HCT116 (cell line): ENCODE results near the gene FEV. TPM values are rescaled to one million over a fixed set of nuclear protein-coding genes. Genes with fewer than 3 reads are reported as not detected.

Experiments
- ATAC-seq: fragments of 200-7000 bp; cut with Tn5 transposase; 2 replicates; pipeline ENCODE4 v1.9.1; 2020; ENCODE audit warnings: mild to moderate bottlenecking, moderate library complexity
- BruUV-seq: library from RNA; stranded (reverse); fragments of 400-500 nt; replicated peaks from 2 replicates; lab custom pipeline; 2021; lab: Mats Ljungman, UMichigan
- CTCF ChIA-PET: fragments of 300-600 bp; sonication (Branson Sonifier 250); formaldehyde crosslinking; loops from one replicate; lab custom pipeline; 2021; ENCODE audit warnings: antibody characterized with exemption; lab: Charles Lee
- POLR2A ChIA-PET: fragments of 300-600, 350-600 bp; sonication (Branson Sonifier 250); formaldehyde crosslinking; loops from one replicate; lab custom pipeline; 2021; ENCODE audit warnings: antibody characterized with exemption; lab: Charles Lee
- RAD21 ChIA-PET, 2 experiments: fragments of 300-600 bp; sonication (Branson Sonifier 250); formaldehyde crosslinking; loops; one replicate each; lab custom pipeline; 2023; ENCODE audit warnings: low total read pairs in 2 of 2; ENCODE audit not compliant: uncharacterized antibody in 2 of 2, unreplicated experiment in 2 of 2, low non-redundant PET in 1 of 2; lab: Charles Lee
- DNase-seq: peaks from one replicate; pipeline ENCODE4 v3.0.0-alpha.2; 2010; ENCODE audit warnings: low read depth, low spot score
- H2AFZ ChIP-seq: fragments of 200-600 bp; shearing (Covaris generic), sonication (generic); 2 replicates; pipeline ENCODE4 v1.6.1; 2017; ENCODE audit warnings: low read depth, mixed run types, mixed read lengths, antibody characterized with exemption, low read length; ENCODE audit not compliant: poor library complexity, severe bottlenecking
- H3K27ac ChIP-seq: 2 replicates; pipeline ENCODE4 v1.5.1; 2012; ENCODE audit warnings: low read depth, low read length
- H3K27me3 ChIP-seq: fragments of 200-600 bp; sonication (generic); 2 replicates; pipeline ENCODE4 v1.6.1; 2016; ENCODE audit warnings: mixed run types, low read length, mixed read lengths; ENCODE audit not compliant: insufficient read depth
- H3K36me3 ChIP-seq, 2 experiments: fragments of 200-500 bp in 1 of 2; fragments of 200-600 bp in 1 of 2; sonication (Bioruptor generic) in 1 of 2; sonication (generic) in 1 of 2; 2 replicates each; pipeline versions ENCODE4 v1.5.1 to v1.6.1; 2014 to 2016; ENCODE audit warnings: low read length in 2 of 2, inconsistent platforms in 1 of 2, mixed read lengths in 1 of 2, mixed run types in 1 of 2; ENCODE audit not compliant: insufficient read depth in 2 of 2, control insufficient read depth in 1 of 2
- H3K4me1 ChIP-seq, 2 experiments: fragments of 200-600 bp in 1 of 2; sonication (generic) in 1 of 2; 2 replicates each; pipeline versions ENCODE4 v1.5.1 to v1.6.1; 2012 to 2017; ENCODE audit warnings: low read length in 2 of 2, inconsistent platforms in 1 of 2, mild to moderate bottlenecking in 1 of 2, mixed read lengths in 1 of 2, mixed run types in 1 of 2, moderate library complexity in 1 of 2; ENCODE audit not compliant: insufficient read depth in 2 of 2, control insufficient read depth in 1 of 2
- H3K4me2 ChIP-seq: fragments of 200-600 bp; sonication (generic); 2 replicates; pipeline ENCODE4 v1.6.1; 2017; ENCODE audit warnings: mixed run types, low read length, mixed read lengths
- H3K4me3 ChIP-seq, 2 experiments: fragments of 200-600 bp in 1 of 2; sonication (generic) in 1 of 2; replicated peaks in 1 of 2; 2 replicates each; pipeline ENCODE4 v1.5.1; 2011 to 2016; ENCODE audit warnings: low read length in 2 of 2, control low read depth in 1 of 2, low read depth in 1 of 2, mild to moderate bottlenecking in 1 of 2, mixed read lengths in 1 of 2, mixed run types in 1 of 2
- H3K79me2 ChIP-seq: fragments of 200-600 bp; sonication (generic); 2 replicates; pipeline ENCODE4 v1.6.1; 2017; ENCODE audit warnings: mild to moderate bottlenecking, mixed run types, low read length, moderate library complexity, mixed read lengths; ENCODE audit not compliant: insufficient read depth
- H3K9ac ChIP-seq: fragments of 200-600 bp; sonication (generic); 2 replicates; pipeline ENCODE4 v1.6.1; 2016; ENCODE audit warnings: low read length, mixed read lengths
- H3K9me2 ChIP-seq: fragments of 200-600 bp; sonication (generic), shearing (Covaris generic); 2 replicates; pipeline ENCODE4 v1.6.1; 2017; ENCODE audit warnings: mixed run types, mild to moderate bottlenecking, moderate library complexity; ENCODE audit not compliant: insufficient read depth
- H3K9me3 ChIP-seq, 2 experiments: fragments of 200-500 bp in 1 of 2; fragments of 200-600 bp in 1 of 2; sonication (Bioruptor generic) in 1 of 2; sonication (generic) in 1 of 2; 2 replicates each; pipeline ENCODE4 v1.6.1; 2014 to 2017; ENCODE audit warnings: low read length in 2 of 2, mixed read lengths in 2 of 2, inconsistent platforms in 1 of 2, low read depth in 1 of 2, mild to moderate bottlenecking in 1 of 2, mixed run types in 1 of 2, moderate library complexity in 1 of 2; ENCODE audit not compliant: control insufficient read depth in 1 of 2, insufficient read depth in 1 of 2
- H4K20me1 ChIP-seq: fragments of 200-600 bp; sonication (generic), shearing (Covaris generic); 2 replicates; pipeline ENCODE4 v1.6.1; 2017; ENCODE audit warnings: mixed run types, mild to moderate bottlenecking, moderate library complexity; ENCODE audit not compliant: insufficient read depth
- CEBPB ChIP-seq: IDR thresholded peaks from 2 replicates; pipeline ENCODE4 v1.6.1; 2012; ENCODE audit warnings: low read depth
- FOSL1 ChIP-seq: IDR thresholded peaks from 2 replicates; pipeline ENCODE4 v1.6.1; 2012; ENCODE audit warnings: low read depth
- JUND ChIP-seq: IDR thresholded peaks from 2 replicates; pipeline ENCODE4 v1.6.1; 2012
- MAX ChIP-seq: IDR thresholded peaks from 2 replicates; pipeline ENCODE4 v1.6.1; 2012
- POLR2AphosphoS5 ChIP-seq: IDR thresholded peaks from 2 replicates; pipeline ENCODE4 v1.6.1; 2011; ENCODE audit warnings: mild to moderate bottlenecking, low read depth, low read length, moderate library complexity
- RAD21 ChIP-seq: IDR thresholded peaks from 2 replicates; pipeline ENCODE4 v1.6.1; 2012; ENCODE audit warnings: low read depth, mild to moderate bottlenecking
- REST ChIP-seq: IDR thresholded peaks from 2 replicates; pipeline ENCODE4 v1.6.1; 2012; ENCODE audit warnings: low read depth
- SIN3A ChIP-seq: IDR thresholded peaks from 2 replicates; pipeline ENCODE4 v1.6.1; 2012; ENCODE audit warnings: low read depth
- SP1 ChIP-seq: IDR thresholded peaks from 2 replicates; pipeline ENCODE4 v1.6.1; 2012; ENCODE audit warnings: low read depth
- SRF ChIP-seq: IDR thresholded peaks from 2 replicates; pipeline ENCODE4 v1.6.1; 2012; ENCODE audit warnings: low read depth
- TCF7L2 ChIP-seq: IDR thresholded peaks from 2 replicates; pipeline ENCODE4 v1.7.0; 2011; ENCODE audit warnings: borderline replicate concordance, inconsistent platforms; ENCODE audit not compliant: insufficient read depth, insufficient read length; ENCODE audit errors: extremely low read depth
- YY1 ChIP-seq: IDR thresholded peaks from 2 replicates; pipeline ENCODE4 v1.6.1; 2011; ENCODE audit warnings: low read length, low read depth, moderate library complexity, mild to moderate bottlenecking; ENCODE audit not compliant: insufficient replicate concordance; ENCODE audit errors: extremely low read depth
- ZBTB33 ChIP-seq: IDR thresholded peaks from 2 replicates; pipeline ENCODE4 v1.6.1; 2011; ENCODE audit warnings: mild to moderate bottlenecking, low read length, moderate library complexity; ENCODE audit not compliant: insufficient replicate concordance; ENCODE audit errors: extremely low read depth
- ZFX ChIP-seq: fragments of 450-650 bp; IDR thresholded peaks from 2 replicates; pipeline ENCODE4 v1.6.1; 2017
- ZNF274 ChIP-seq: fragments of 200-500 bp; sonication (Bioruptor generic); IDR thresholded peaks from 2 replicates; pipeline ENCODE4 v1.6.1; 2014; ENCODE audit warnings: mild to moderate bottlenecking, low read depth, low read length, inconsistent platforms
- intact Hi-C: fragments of 100-400 bp; cut with micrococcal nuclease; formaldehyde crosslinking; loops from 2 replicates; pipeline ENCODE4 v1.10.0; 2022
- total RNA-seq: library from RNA; stranded (reverse); gene quantifications from one replicate; pipeline ENCODE4 v1.2.1, GENCODE V29; 2021; ENCODE audit not compliant: unreplicated experiment
- TF ChIP-seq, protein P1 (sequence below): IDR thresholded peaks from 2 replicates; pipeline ENCODE4 v1.6.1; 2012

FEV gene
- total RNA-seq, 1 experiment from 2014 or later: not detected

- Histone ChIP-seq H3K9ac (no peak overlapping the region), H3K4me2 (no peak overlapping the region), H3K27ac (no peak overlapping the region), H4K20me1 (no peaks in the 10 kb centered on the region), H3K27me3 (no peaks in the 10 kb centered on the region), H3K4me3 (no peak overlapping the region), H2AFZ (no peak overlapping the region), H3K4me1 (no peaks in the 10 kb centered on the region), H3K36me3 (no peaks in the 10 kb centered on the region), H3K9me2 (no peaks in the 10 kb centered on the region), H3K79me2 (no peaks in the 10 kb centered on the region), H3K9me3 (no peaks in the 10 kb centered on the region)
- ChIA-PET CTCF (interaction anchor here (3.9 kb wide), 1 partner anchor 11 kb away, joined by 21 read pairs; no protein-coding TSS in a partner anchor), POLR2A (no interaction called here), RAD21 (no interaction called here)
- intact Hi-C loops: no loop called here
- no TSS peak for BruUV-seq
- DNase-seq (no peak), ATAC-seq (no peak)
- TF ChIP-seq SRF: no peak
- TF ChIP-seq CEBPB: no peak
- no peak for TF ChIP-seq FOSL1
- no peak for TF ChIP-seq ZFX
- no peak for TF ChIP-seq POLR2AphosphoS5
- no peak for TF ChIP-seq REST
- TF ChIP-seq ZBTB33: no peak
- TF ChIP-seq MAX: no peak
- TF ChIP-seq JUND: no peak
- no peak for TF ChIP-seq YY1
- TF ChIP-seq ZNF274: no peak
- TF ChIP-seq RAD21: no peak
- no peak for TF ChIP-seq TCF7L2
- TF ChIP-seq SIN3A: no peak
- TF ChIP-seq, protein P1, sequence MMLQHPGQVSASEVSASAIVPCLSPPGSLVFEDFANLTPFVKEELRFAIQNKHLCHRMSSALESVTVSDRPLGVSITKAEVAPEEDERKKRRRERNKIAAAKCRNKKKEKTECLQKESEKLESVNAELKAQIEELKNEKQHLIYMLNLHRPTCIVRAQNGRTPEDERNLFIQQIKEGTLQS: no peak
- TF ChIP-seq SP1: no peak
Measured at GRCh38 chr2:219018726-219019125, 33.7 kb upstream of the FEV start.
